Thymus (tissue), 11 donors: ENCODE measurements around the gene AMN. TPM values are rescaled to one million over a fixed set of nuclear protein-coding genes. Genes with fewer than 3 reads are reported as not detected.

Experiments
- DNase-seq, 9 donors: peaks; one replicate each; pipeline ENCODE4 v3.0.0-alpha.2; 2013; ENCODE audit warnings: low spot score in 9 of 9, low read depth in 6 of 9, missing footprints in 1 of 9
- H3K27ac ChIP-seq, 2 donors: one replicate each; pipeline ENCODE4 v1.5.1; 2013; ENCODE audit warnings: control low read depth in 1 of 2, low read depth in 1 of 2, low read length in 1 of 2, mild to moderate bottlenecking in 1 of 2, moderate library complexity in 1 of 2
- H3K27me3 ChIP-seq, 2 donors: one replicate each; pipeline ENCODE4 v1.5.1; 2013; ENCODE audit warnings: low read length in 1 of 2; ENCODE audit not compliant: control insufficient read depth in 2 of 2, insufficient read depth in 1 of 2
- H3K36me3 ChIP-seq, 2 donors: one replicate each; pipeline ENCODE4 v1.5.1; 2013; ENCODE audit warnings: low read length in 1 of 2, mild to moderate bottlenecking in 1 of 2, moderate library complexity in 1 of 2; ENCODE audit not compliant: control insufficient read depth in 2 of 2, insufficient read depth in 2 of 2
- H3K4me1 ChIP-seq, 2 donors: one replicate each; pipeline ENCODE4 v1.5.1; 2013; ENCODE audit warnings: low read length in 2 of 2; ENCODE audit not compliant: control insufficient read depth in 2 of 2, insufficient read depth in 2 of 2
- H3K4me3 ChIP-seq, 2 donors: one replicate each; pipeline ENCODE4 v1.5.1; 2013; ENCODE audit warnings: low read length in 2 of 2, control low read depth in 1 of 2, mild to moderate bottlenecking in 1 of 2
- H3K9me3 ChIP-seq, 2 donors: one replicate each; pipeline ENCODE4 v1.5.1; 2013; ENCODE audit warnings: low read length in 1 of 2, mild to moderate bottlenecking in 1 of 2; ENCODE audit not compliant: control insufficient read depth in 2 of 2, insufficient read depth in 1 of 2
- WGBS: extraction: QIAGEN DNeasy Blood & Tissue Kit; methylation state at CpG from one replicate; pipeline ENCODE4 v1.1.7; 2013; 5-methylcytosine and 5-hydroxymethylcytosine counted together
- polyA plus RNA-seq: library from polyadenylated mRNA; stranded (reverse); fragments of 200-250 nt; gene quantifications from one replicate; pipeline ENCODE4 v1.2.3, GENCODE V29; 2013
- total RNA-seq: library from RNA; stranded (reverse); fragments of 120-200 nt; gene quantifications from one replicate; pipeline ENCODE4 v1.2.4, GENCODE V29; 2013
- donor health status: healthy.

The AMN gene
- total and polyA plus RNA-seq, 2 donors = 2.0 to 3.5 TPM

- H3K9me3 ChIP-seq = peaks cover 0 to 10% of the 10 kb centered on the region in 2 donors
- WGBS = 9% methylated on average over 94 of the region's 94 CpGs
- no peaks in the 10 kb centered on the region for H3K36me3 ChIP-seq
- DNase-seq = no peak
- H3K27ac ChIP-seq = no peak overlapping the region
- peak overlapping the region in 1 of 2 donors; percentile 65 for H3K4me3 ChIP-seq
- H3K4me1 ChIP-seq = peaks cover 12 to 21% of the 10 kb centered on the region in 2 donors
- peaks cover 60 to 79% of the 10 kb centered on the region in 2 donors for H3K27me3 ChIP-seq
Observed at GRCh38 chr14:102929241-102930137, 7.0 kb downstream of the AMN start.

GRCh38 chr14:102930138-102930752 lies 7.8 kb downstream of the AMN start:
- Histone ChIP-seq H3K4me3 (peak overlapping the region in 1 of 2 donors; percentile 20), H3K4me1 (peaks cover 12 to 21% of the 10 kb centered on the region in 2 donors), H3K27ac (no peak overlapping the region), H3K9me3 (peaks cover 0 to 6% of the 10 kb centered on the region in 2 donors), H3K27me3 (peaks cover 52 to 71% of the 10 kb centered on the region in 2 donors), H3K36me3 (no peaks in the 10 kb centered on the region)
- peak in 1 of 9 donors; percentile 26 for DNase-seq
- WGBS = 21% methylated on average over 74 of the region's 74 CpGs

- no peaks in the 10 kb centered on the region for H3K36me3 ChIP-seq
- DNase-seq = no peak
- H3K27ac ChIP-seq = no peak overlapping the region
- H3K4me3 ChIP-seq = no peak overlapping the region
- peaks cover 12 to 21% of the 10 kb centered on the region in 2 donors for H3K4me1 ChIP-seq
- H3K9me3 ChIP-seq = peaks cover 0 to 6% of the 10 kb centered on the region in 2 donors
- peaks cover 46 to 64% of the 10 kb centered on the region in 2 donors for H3K27me3 ChIP-seq
- WGBS = 88% methylated on average over 34 of the region's 34 CpGs
Observed at GRCh38 chr14:102930753-102931579, 8.5 kb downstream of the AMN start.

- Histone ChIP-seq H3K4me3 (no peak overlapping the region), H3K4me1 (peaks cover 12 to 21% of the 10 kb centered on the region in 2 donors), H3K27ac (no peak overlapping the region), H3K9me3 (peaks cover 0 to 6% of the 10 kb centered on the region in 2 donors), H3K36me3 (no peaks in the 10 kb centered on the region), H3K27me3 (peaks cover 44 to 56% of the 10 kb centered on the region in 2 donors)
- 97% methylated on average over 12 of the region's 12 CpGs for WGBS
- DNase-seq = no peak
Observed at GRCh38 chr14:102931580-102932285, 9.3 kb downstream of the AMN start.

DNA sequence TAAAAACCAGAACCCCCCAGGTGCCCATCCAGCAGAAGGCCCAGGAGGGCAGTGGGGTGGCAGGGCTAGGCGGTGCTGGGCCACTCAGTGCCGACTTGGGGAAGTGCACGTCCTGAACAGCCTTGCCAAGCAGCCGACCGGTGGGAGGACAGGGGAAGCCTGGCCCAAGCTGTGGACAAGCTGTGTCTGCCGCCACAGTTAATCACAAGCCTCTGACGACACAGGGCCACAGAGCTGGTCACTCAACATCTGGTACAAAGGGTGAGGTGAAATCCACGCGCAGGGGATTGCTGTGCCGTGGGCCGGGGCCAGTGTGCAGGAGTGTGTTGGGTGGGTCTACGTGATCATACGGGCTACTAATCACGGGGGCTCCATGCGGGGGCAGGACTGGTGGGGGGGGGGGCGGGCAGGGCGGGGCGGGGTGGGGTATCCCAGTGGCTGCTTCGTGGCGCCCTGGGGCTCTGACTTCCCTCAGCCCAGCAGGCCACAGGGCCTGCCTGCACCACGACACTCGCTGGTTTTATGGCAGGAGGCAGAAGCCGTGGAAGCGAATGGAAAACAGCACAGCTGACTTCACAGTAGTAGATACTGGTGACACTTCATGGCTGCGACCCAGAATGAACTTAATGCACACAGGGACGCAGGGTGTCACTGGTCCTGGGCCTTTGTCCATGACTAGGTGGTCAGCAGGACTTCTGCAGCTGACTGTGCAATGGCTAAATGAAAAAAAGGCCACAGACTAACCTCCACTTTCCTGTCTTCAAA lies 10.2 kb downstream of the AMN start:
- Histone ChIP-seq H3K27me3 (peaks cover 38 to 47% of the 10 kb centered on the region in 2 donors), H3K9me3 (peaks cover 0 to 6% of the 10 kb centered on the region in 2 donors), H3K36me3 (no peaks in the 10 kb centered on the region), H3K27ac (no peak overlapping the region), H3K4me3 (no peak overlapping the region), H3K4me1 (peaks cover 12 to 19% of the 10 kb centered on the region in 2 donors)
- no peak for DNase-seq
- 97% methylated on average over 26 of the region's 26 CpGs for WGBS

DNA sequence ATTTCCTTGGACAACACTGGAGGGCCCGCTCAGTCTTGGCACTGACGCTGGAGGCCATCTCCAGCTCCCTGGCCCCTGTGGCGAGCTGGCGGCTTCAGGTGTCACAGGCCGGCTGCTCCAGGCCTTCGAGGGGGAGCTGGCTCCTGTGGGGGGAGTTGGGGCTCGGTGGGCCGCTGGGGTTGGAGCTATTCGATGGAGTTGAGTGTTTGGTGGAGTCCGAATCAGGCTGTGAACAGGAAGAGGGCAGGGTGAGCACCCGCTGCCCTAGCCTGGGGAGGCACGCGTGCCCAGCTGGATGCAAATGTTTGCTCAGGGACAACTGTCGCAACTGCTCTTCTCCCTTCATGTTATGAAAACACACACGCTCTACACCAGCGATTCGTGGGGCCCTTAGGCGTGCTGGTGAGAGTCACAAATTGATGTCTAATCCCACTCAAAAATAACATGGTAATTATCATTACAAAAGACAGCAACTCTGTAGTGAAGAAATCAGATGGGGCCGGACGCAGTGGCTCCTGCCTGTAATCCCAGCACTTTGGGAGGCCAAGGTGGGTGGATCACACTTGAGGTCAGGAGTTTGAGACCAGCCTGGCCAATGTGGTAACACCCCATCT lies 11.3 kb downstream of the AMN start:
- Histone ChIP-seq H3K27ac (no peak overlapping the region), H3K9me3 (peaks cover 0 to 2% of the 10 kb centered on the region in 2 donors), H3K36me3 (no peaks in the 10 kb centered on the region), H3K4me3 (no peak overlapping the region), H3K27me3 (peaks cover 30 to 36% of the 10 kb centered on the region in 2 donors), H3K4me1 (peaks cover 9% of the 10 kb centered on the region in 2 donors)
- DNase-seq = no peak
- WGBS = 98% methylated on average over 20 of the region's 20 CpGs

DNA sequence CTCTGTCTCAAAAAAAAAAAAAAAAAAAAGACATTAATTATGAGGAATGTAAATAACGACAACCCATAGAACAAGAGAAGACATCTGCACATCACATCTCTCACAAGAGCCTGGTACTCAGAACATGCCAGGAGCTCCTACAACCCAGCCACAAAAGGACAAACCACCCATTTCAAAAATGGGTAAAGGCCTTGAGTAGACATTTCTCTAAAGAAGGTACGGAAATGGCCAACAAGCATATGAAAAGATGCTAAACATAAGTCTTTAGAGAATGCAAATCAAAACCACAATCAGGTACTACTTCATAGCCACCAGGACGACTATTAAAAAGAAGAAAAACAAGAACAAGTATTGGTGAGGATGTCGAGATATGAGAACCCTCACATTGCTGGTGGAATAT lies 13.3 kb downstream of the AMN start:
- DNase-seq = no peak
- Histone ChIP-seq H3K36me3 (no peaks in the 10 kb centered on the region), H3K9me3 (no peaks in the 10 kb centered on the region), H3K4me3 (no peak overlapping the region), H3K27ac (no peak overlapping the region), H3K27me3 (peaks cover 11 to 17% of the 10 kb centered on the region in 2 donors), H3K4me1 (no peaks in the 10 kb centered on the region)
- WGBS = 93% methylated on average over 4 of the region's 4 CpGs
